22Rv1 (cell line): ENCODE data around the gene KCND2.

Source experiments
- CTCF ChIP-seq: fragments of 450-650 bp; IDR thresholded peaks from 2 replicates; pipeline ENCODE4 v1.5.1; 2017; ENCODE audit warnings: mild to moderate bottlenecking
- ZFX ChIP-seq: fragments of 450-650 bp; IDR thresholded peaks from 2 replicates; pipeline ENCODE4 v1.6.1; 2017; ENCODE audit warnings: antibody characterized with exemption, borderline replicate concordance

GRCh38 chr7:120363414-120363813, 90.4 kb downstream of the KCND2 start:
- no peak for TF ChIP-seq CTCF
- no peak for TF ChIP-seq ZFX
